B cell (primary cell): ENCODE measurements around the gene ADGRF1.

Source experiments
- CTCF ChIP-seq: fragments of 200-600 bp; IDR thresholded peaks from one replicate; pipeline ENCODE4 v1.8.0; 2022; ENCODE audit warnings: antibody characterized with exemption, mild to moderate bottlenecking
- EZH2 ChIP-seq: IDR thresholded peaks from 2 replicates; pipeline ENCODE4 v1.6.1; 2012; ENCODE audit warnings: borderline replicate concordance, low read depth, mild to moderate bottlenecking, moderate library complexity, low read length; ENCODE audit not compliant: insufficient read depth, poor library complexity, severe bottlenecking

GRCh38 chr6:47042275-47042791 is at the start of gene ADGRF1:
- TF ChIP-seq EZH2 (no peak), CTCF (no peak)
